GM23338 (cell line): ENCODE data around the gene ADAMTSL4. TPM values are rescaled to one million over a fixed set of nuclear protein-coding genes. Genes with fewer than 3 reads are reported as not detected.

Source experiments
- ATAC-seq: fragments of 200-7000 bp; cut with Tn5 transposase; 3 replicates; pipeline ENCODE4 v1.9.1; 2020
- DNase-seq: peaks from one replicate; pipeline ENCODE4 v3.0.0-alpha.2; 2015; ENCODE audit warnings: low spot score
- H2AFZ ChIP-seq: fragments of 200-600 bp; sonication (generic); 2 replicates; pipeline ENCODE4 v1.8.0; 2016; ENCODE audit warnings: antibody characterized with exemption, mild to moderate bottlenecking, moderate library complexity
- H3F3A ChIP-seq: fragments of 200-600 bp; sonication (generic); replicated peaks from 2 replicates; pipeline ENCODE4 v1.8.0; 2017; ENCODE audit warnings: antibody characterized with exemption, mixed run types, low read depth
- H3K27ac ChIP-seq: fragments of 200-600 bp; sonication (generic); 2 replicates; pipeline ENCODE4 v1.6.1; 2016; ENCODE audit warnings: low read depth
- H3K27me3 ChIP-seq: fragments of 200-600 bp; sonication (generic); 2 replicates; pipeline ENCODE4 v1.8.0; 2016; ENCODE audit warnings: mild to moderate bottlenecking, mixed run types, moderate library complexity; ENCODE audit not compliant: insufficient read depth
- H3K36me3 ChIP-seq: fragments of 200-600 bp; sonication (generic); 2 replicates; pipeline ENCODE4 v1.8.0; 2016; ENCODE audit warnings: mild to moderate bottlenecking; ENCODE audit not compliant: insufficient read depth
- H3K4me1 ChIP-seq: fragments of 200-600 bp; sonication (generic); 2 replicates; pipeline ENCODE4 v1.8.0; 2016; ENCODE audit warnings: mild to moderate bottlenecking, moderate library complexity; ENCODE audit not compliant: insufficient read depth
- H3K4me2 ChIP-seq: fragments of 200-600 bp; sonication (generic); 2 replicates; pipeline ENCODE4 v1.7.1; 2017; ENCODE audit warnings: mixed run types
- H3K4me3 ChIP-seq: fragments of 200-600 bp; sonication (generic); 2 replicates; pipeline ENCODE4 v1.6.1; 2016; ENCODE audit warnings: mixed run types
- H3K79me2 ChIP-seq: fragments of 200-600 bp; sonication (generic); replicated peaks from 2 replicates; pipeline ENCODE4 v1.8.0; 2017; ENCODE audit warnings: mild to moderate bottlenecking; ENCODE audit not compliant: insufficient read depth
- H3K9me2 ChIP-seq: fragments of 200-600 bp; sonication (generic); 2 replicates; pipeline ENCODE4 v1.8.0; 2017; ENCODE audit not compliant: insufficient read depth
- H4K20me1 ChIP-seq: fragments of 200-600 bp; sonication (generic); replicated peaks from 2 replicates; pipeline ENCODE4 v1.8.0; 2017; ENCODE audit warnings: mild to moderate bottlenecking; ENCODE audit not compliant: insufficient read depth
- H3K27ac Mint-ChIP-seq: 2 replicates; pipeline ENCODE4 v1.8.0; 2020; ENCODE audit warnings: inconsistent platforms, mild to moderate bottlenecking, moderate library complexity, mixed read lengths
- H3K27me3 Mint-ChIP-seq: 3 replicates; pipeline ENCODE4 v1.8.0; 2022; ENCODE audit warnings: low read depth, mild to moderate bottlenecking, moderate library complexity, mixed read lengths, inconsistent platforms; ENCODE audit not compliant: insufficient read depth, poor library complexity
- H3K36me3 Mint-ChIP-seq: 3 replicates; pipeline ENCODE4 v1.8.0; 2021; ENCODE audit warnings: low read depth, mild to moderate bottlenecking, inconsistent platforms, moderate library complexity, mixed read lengths
- H3K4me1 Mint-ChIP-seq: 3 replicates; pipeline ENCODE4 v1.8.0; 2020; ENCODE audit warnings: mild to moderate bottlenecking, inconsistent platforms, mixed read lengths
- H3K4me3 Mint-ChIP-seq: 3 replicates; pipeline ENCODE4 v1.8.0; 2021; ENCODE audit warnings: moderate library complexity, mild to moderate bottlenecking, inconsistent platforms, mixed read lengths
- H3K9me3 Mint-ChIP-seq: 3 replicates; pipeline ENCODE4 v1.8.0; 2020; ENCODE audit warnings: moderate library complexity, mild to moderate bottlenecking, inconsistent platforms, mixed read lengths
- CREB1 ChIP-seq: fragments of 250-450 bp; sonication (Bioruptor Pico); IDR thresholded peaks from 2 replicates; pipeline ENCODE4 v1.5.0; 2020; ENCODE audit warnings: low read depth, mild to moderate bottlenecking, moderate library complexity
- EZH2 ChIP-seq: fragments of 200-600 bp; sonication (generic); IDR thresholded peaks from one replicate; pipeline ENCODE4 v1.8.0; 2017; ENCODE audit warnings: antibody characterized with exemption, mild to moderate bottlenecking, low read depth; ENCODE audit not compliant: unreplicated experiment
- EZH2phosphoT487 ChIP-seq: fragments of 200-600 bp; sonication (generic); IDR thresholded peaks from one replicate; pipeline ENCODE4 v1.8.1; 2018; ENCODE audit warnings: antibody characterized with exemption; ENCODE audit not compliant: unreplicated experiment
- JUNB ChIP-seq: IDR thresholded peaks from one replicate; pipeline ENCODE4 v1.6.1; 2016; ENCODE audit warnings: antibody characterized with exemption; ENCODE audit not compliant: unreplicated experiment
- NANOG ChIP-seq: IDR thresholded peaks from 2 replicates; pipeline ENCODE4 v1.6.1; 2016; ENCODE audit warnings: antibody characterized with exemption, borderline replicate concordance
- POLR2AphosphoS5 ChIP-seq: IDR thresholded peaks from 2 replicates; pipeline ENCODE4 v1.6.1; 2016; ENCODE audit warnings: antibody characterized with exemption, low read depth
- STAT1 ChIP-seq: IDR thresholded peaks from one replicate; pipeline ENCODE4 v1.6.1; 2016; ENCODE audit warnings: antibody characterized with exemption; ENCODE audit not compliant: unreplicated experiment
- ZNF114 ChIP-seq: fragments of 250-450 bp; sonication (Bioruptor Pico); IDR thresholded peaks from 2 replicates; pipeline ENCODE4 v1.5.0; 2020; ENCODE audit warnings: mild to moderate bottlenecking, moderate library complexity
- ZNF331 ChIP-seq: fragments of 250-450 bp; sonication (Bioruptor Pico); IDR thresholded peaks from 2 replicates; pipeline ENCODE4 v1.5.0; 2020; ENCODE audit warnings: low read depth, mild to moderate bottlenecking, moderate library complexity
- polyA plus RNA-seq: library from polyadenylated mRNA; unstranded; fragments of >200 nt; fragmentation: Nextera tagmentation; extraction: Ambion mirVana; gene quantifications from 2 replicates; pipeline ENCODE4 v1.2.1, GENCODE V29; 2016
- total RNA-seq: library from RNA; depleted of rRNA; stranded (reverse); fragments of >200 nt; shearing (Covaris generic); gene quantifications from 2 replicates; pipeline ENCODE4 v1.2.3, GENCODE V29; 2014
- TF ChIP-seq, protein P1 (sequence below): fragments of 250-450 bp; sonication (Bioruptor Pico); IDR thresholded peaks from 2 replicates; pipeline ENCODE4 v1.5.0; 2020; ENCODE audit warnings: mild to moderate bottlenecking, moderate library complexity
- TF ChIP-seq, protein P2 (sequence below): IDR thresholded peaks from 2 replicates; pipeline ENCODE4 v1.6.1; 2016; ENCODE audit warnings: antibody characterized with exemption
- TF ChIP-seq, protein P3 (sequence below): IDR thresholded peaks from one replicate; pipeline ENCODE4 v1.6.1; 2018; ENCODE audit warnings: antibody characterized with exemption; ENCODE audit not compliant: unreplicated experiment

The ADAMTSL4 gene
- total and polyA plus RNA-seq, 2 experiments from 2014 or later = 5.3 to 5.8 TPM

DNA sequence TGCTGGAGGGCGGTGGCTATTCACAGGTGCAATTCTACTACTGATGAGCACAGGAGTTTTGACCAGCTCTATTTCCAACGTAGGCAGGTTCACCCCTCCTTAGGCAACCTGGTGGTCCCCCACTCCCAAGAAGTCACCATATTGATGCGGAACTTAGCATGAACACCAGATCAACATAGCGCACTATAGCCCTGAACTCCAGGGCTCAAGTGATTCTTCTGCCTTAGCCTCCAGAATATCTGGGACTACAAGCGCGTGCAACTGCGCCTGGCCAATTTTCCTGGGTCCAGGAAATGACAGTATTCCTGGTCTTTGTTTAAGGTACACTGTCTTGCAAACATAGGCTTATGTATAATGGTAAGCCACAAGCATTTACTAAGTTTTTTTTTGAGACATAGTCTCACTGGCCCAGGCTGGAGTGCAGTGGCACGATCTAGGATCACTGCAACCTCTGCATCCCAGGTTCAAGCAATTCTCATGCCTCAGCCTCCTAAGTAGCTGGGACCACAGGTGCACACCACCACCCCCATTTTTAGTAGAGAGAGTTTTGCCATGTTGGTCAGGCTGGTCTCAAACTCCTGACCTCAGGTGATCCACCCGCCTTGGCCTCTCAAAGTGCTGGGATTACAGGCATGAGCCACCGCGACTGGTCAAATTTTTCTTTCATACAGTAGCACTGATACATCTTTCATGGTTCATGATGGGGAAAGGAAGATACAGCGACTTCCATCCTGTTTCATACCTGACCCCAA, 17.6 kb downstream of the ADAMTSL4 start:
- TF ChIP-seq, protein P1, sequence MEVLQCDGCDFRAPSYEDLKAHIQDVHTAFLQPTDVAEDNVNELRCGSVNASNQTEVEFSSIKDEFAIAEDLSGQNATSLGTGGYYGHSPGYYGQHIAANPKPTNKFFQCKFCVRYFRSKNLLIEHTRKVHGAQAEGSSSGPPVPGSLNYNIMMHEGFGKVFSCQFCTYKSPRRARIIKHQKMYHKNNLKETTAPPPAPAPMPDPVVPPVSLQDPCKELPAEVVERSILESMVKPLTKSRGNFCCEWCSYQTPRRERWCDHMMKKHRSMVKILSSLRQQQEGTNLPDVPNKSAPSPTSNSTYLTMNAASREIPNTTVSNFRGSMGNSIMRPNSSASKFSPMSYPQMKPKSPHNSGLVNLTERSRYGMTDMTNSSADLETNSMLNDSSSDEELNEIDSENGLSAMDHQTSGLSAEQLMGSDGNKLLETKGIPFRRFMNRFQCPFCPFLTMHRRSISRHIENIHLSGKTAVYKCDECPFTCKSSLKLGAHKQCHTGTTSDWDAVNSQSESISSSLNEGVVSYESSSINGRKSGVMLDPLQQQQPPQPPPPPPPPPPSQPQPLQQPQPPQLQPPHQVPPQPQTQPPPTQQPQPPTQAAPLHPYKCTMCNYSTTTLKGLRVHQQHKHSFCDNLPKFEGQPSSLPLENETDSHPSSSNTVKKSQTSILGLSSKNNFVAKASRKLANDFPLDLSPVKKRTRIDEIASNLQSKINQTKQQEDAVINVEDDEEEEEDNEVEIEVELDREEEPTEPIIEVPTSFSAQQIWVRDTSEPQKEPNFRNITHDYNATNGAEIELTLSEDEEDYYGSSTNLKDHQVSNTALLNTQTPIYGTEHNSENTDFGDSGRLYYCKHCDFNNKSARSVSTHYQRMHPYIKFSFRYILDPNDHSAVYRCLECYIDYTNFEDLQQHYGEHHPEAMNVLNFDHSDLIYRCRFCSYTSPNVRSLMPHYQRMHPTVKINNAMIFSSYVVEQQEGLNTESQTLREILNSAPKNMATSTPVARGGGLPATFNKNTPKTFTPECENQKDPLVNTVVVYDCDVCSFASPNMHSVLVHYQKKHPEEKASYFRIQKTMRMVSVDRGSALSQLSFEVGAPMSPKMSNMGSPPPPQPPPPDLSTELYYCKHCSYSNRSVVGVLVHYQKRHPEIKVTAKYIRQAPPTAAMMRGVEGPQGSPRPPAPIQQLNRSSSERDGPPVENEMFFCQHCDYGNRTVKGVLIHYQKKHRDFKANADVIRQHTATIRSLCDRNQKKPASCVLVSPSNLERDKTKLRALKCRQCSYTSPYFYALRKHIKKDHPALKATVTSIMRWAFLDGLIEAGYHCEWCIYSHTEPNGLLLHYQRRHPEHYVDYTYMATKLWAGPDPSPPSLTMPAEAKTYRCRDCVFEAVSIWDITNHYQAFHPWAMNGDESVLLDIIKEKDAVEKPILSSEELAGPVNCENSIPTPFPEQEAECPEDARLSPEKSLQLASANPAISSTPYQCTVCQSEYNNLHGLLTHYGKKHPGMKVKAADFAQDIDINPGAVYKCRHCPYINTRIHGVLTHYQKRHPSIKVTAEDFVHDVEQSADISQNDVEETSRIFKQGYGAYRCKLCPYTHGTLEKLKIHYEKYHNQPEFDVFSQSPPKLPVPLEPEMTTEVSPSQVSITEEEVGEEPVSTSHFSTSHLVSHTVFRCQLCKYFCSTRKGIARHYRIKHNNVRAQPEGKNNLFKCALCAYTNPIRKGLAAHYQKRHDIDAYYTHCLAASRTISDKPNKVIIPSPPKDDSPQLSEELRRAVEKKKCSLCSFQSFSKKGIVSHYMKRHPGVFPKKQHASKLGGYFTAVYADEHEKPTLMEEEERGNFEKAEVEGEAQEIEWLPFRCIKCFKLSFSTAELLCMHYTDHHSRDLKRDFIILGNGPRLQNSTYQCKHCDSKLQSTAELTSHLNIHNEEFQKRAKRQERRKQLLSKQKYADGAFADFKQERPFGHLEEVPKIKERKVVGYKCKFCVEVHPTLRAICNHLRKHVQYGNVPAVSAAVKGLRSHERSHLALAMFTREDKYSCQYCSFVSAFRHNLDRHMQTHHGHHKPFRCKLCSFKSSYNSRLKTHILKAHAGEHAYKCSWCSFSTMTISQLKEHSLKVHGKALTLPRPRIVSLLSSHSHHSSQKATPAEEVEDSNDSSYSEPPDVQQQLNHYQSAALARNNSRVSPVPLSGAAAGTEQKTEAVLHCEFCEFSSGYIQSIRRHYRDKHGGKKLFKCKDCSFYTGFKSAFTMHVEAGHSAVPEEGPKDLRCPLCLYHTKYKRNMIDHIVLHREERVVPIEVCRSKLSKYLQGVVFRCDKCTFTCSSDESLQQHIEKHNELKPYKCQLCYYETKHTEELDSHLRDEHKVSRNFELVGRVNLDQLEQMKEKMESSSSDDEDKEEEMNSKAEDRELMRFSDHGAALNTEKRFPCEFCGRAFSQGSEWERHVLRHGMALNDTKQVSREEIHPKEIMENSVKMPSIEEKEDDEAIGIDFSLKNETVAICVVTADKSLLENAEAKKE = no peak
- TF ChIP-seq, protein P2, sequence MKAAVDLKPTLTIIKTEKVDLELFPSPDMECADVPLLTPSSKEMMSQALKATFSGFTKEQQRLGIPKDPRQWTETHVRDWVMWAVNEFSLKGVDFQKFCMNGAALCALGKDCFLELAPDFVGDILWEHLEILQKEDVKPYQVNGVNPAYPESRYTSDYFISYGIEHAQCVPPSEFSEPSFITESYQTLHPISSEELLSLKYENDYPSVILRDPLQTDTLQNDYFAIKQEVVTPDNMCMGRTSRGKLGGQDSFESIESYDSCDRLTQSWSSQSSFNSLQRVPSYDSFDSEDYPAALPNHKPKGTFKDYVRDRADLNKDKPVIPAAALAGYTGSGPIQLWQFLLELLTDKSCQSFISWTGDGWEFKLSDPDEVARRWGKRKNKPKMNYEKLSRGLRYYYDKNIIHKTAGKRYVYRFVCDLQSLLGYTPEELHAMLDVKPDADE = no peak
- TF ChIP-seq CREB1 (CRISPR knock-in tag) (no peak), ZNF114 (no peak), NANOG (no peak), EZH2 (no peak), STAT1 (no peak), JUNB (no peak), ZNF331 (CRISPR knock-in tag) (no peak), EZH2phosphoT487 (no peak), POLR2AphosphoS5 (no peak)
- TF ChIP-seq, protein P3, sequence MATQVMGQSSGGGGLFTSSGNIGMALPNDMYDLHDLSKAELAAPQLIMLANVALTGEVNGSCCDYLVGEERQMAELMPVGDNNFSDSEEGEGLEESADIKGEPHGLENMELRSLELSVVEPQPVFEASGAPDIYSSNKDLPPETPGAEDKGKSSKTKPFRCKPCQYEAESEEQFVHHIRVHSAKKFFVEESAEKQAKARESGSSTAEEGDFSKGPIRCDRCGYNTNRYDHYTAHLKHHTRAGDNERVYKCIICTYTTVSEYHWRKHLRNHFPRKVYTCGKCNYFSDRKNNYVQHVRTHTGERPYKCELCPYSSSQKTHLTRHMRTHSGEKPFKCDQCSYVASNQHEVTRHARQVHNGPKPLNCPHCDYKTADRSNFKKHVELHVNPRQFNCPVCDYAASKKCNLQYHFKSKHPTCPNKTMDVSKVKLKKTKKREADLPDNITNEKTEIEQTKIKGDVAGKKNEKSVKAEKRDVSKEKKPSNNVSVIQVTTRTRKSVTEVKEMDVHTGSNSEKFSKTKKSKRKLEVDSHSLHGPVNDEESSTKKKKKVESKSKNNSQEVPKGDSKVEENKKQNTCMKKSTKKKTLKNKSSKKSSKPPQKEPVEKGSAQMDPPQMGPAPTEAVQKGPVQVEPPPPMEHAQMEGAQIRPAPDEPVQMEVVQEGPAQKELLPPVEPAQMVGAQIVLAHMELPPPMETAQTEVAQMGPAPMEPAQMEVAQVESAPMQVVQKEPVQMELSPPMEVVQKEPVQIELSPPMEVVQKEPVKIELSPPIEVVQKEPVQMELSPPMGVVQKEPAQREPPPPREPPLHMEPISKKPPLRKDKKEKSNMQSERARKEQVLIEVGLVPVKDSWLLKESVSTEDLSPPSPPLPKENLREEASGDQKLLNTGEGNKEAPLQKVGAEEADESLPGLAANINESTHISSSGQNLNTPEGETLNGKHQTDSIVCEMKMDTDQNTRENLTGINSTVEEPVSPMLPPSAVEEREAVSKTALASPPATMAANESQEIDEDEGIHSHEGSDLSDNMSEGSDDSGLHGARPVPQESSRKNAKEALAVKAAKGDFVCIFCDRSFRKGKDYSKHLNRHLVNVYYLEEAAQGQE = no peak
- Histone ChIP-seq H2AFZ (no peak overlapping the region), H3K4me1 (peaks cover 47% of the 10 kb centered on the region), H3K27ac (peak overlapping the region; percentile 99), H3K27me3 (no peaks in the 10 kb centered on the region), H3K79me2 (peaks cover 50% of the 10 kb centered on the region), H3K4me2 (peak overlapping the region; percentile 59), H3K4me3 (peak overlapping the region; percentile 35; the same call in 1 of the 2 replicates), H3F3A (peaks cover 29% of the 10 kb centered on the region), H4K20me1 (no peaks in the 10 kb centered on the region), H3K9me2 (no peaks in the 10 kb centered on the region), H3K36me3 (no peaks in the 10 kb centered on the region)
- ATAC-seq (no peak), DNase-seq (no peak)
- Mint-ChIP-seq H3K27me3 (peaks cover 54% of the 10 kb centered on the region), H3K36me3 (peaks cover 24% of the 10 kb centered on the region; the same call in 2 of the 3 replicates), H3K4me3 (peak overlapping the region; percentile 61), H3K27ac (peak overlapping the region; percentile 97), H3K9me3 (no peaks in the 10 kb centered on the region), H3K4me1 (peaks cover 69% of the 10 kb centered on the region)
